Upper lobe of left lung (tissue), 4 donors: Measurements from ENCODE around the gene CLEC18A.

ENCODE experiments used
- EP300 ChIP-seq, 4 donors: sonication (generic); formaldehyde crosslinking; IDR thresholded peaks; one replicate each; pipeline ENCODE4 v1.5.1; 2017; ENCODE audit warnings: antibody characterized with exemption in 4 of 4, control low read depth in 2 of 4
- POLR2A ChIP-seq, 4 donors: fragments of 450-650 bp; IDR thresholded peaks; one replicate each; pipeline ENCODE4 v1.5.1; 2016 to 2017; ENCODE audit warnings: antibody characterized with exemption in 4 of 4, mild to moderate bottlenecking in 2 of 4
- POLR2AphosphoS5 ChIP-seq, 2 donors: sonication (generic); formaldehyde crosslinking; IDR thresholded peaks; one replicate each; pipeline ENCODE4 v1.5.1; 2017; ENCODE audit warnings: antibody characterized with exemption in 2 of 2
- TF ChIP-seq, protein P1 (sequence below), 6 experiments: fragments of 450-650 bp in 4 of 6; fragments of 200-600 bp in 2 of 6; sonication (generic) in 2 of 6; IDR thresholded peaks; one replicate each; pipeline ENCODE4 v1.5.1; 2016 to 2019; ENCODE audit warnings: antibody characterized with exemption in 6 of 6

DNA sequence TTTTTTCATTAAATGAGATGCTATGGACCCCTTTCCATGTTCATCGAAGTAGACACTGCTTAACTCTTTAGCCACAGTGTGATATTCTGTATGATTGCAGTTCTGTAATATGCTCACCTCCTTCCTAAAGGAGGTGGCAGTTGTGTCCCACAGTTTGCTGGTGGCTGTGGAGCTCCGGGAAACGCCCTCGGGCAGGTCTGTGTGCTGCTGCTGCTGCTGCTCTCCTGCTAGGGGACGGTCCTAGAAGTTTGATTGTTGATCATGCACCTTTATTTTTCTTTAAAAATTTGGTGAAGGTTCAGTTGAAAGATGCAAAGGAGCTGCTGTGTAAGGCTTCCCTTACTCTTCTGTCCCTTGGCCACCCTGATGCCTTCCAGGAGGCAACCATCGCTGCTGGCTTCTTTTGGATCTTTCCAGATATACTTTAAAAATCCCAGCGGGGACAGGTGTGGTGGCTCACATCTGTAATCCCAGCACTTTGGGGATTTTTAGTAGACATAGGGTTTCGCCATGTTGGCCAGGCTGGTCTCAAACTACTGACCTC, 8.4 kb upstream of the CLEC18A start:
- TF ChIP-seq, protein P1, sequence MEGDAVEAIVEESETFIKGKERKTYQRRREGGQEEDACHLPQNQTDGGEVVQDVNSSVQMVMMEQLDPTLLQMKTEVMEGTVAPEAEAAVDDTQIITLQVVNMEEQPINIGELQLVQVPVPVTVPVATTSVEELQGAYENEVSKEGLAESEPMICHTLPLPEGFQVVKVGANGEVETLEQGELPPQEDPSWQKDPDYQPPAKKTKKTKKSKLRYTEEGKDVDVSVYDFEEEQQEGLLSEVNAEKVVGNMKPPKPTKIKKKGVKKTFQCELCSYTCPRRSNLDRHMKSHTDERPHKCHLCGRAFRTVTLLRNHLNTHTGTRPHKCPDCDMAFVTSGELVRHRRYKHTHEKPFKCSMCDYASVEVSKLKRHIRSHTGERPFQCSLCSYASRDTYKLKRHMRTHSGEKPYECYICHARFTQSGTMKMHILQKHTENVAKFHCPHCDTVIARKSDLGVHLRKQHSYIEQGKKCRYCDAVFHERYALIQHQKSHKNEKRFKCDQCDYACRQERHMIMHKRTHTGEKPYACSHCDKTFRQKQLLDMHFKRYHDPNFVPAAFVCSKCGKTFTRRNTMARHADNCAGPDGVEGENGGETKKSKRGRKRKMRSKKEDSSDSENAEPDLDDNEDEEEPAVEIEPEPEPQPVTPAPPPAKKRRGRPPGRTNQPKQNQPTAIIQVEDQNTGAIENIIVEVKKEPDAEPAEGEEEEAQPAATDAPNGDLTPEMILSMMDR (IDR thresholded peaks at IDR 0.05): no peak
- TF ChIP-seq POLR2A (IDR thresholded peaks at IDR 0.05) (no peak), EP300 (IDR thresholded peaks at IDR 0.05) (no peak), POLR2AphosphoS5 (IDR thresholded peaks at IDR 0.05) (no peak)
